ENCODE data around the gene FBXO48. TPM values are rescaled to one million over a fixed set of nuclear protein-coding genes. Genes with fewer than 3 reads are reported as not detected.

FBXO48 gene
- polyA plus RNA-seq, 1 of the 3 experiments (the other 2 are of a cell fraction), result 0.30 TPM

DNA sequence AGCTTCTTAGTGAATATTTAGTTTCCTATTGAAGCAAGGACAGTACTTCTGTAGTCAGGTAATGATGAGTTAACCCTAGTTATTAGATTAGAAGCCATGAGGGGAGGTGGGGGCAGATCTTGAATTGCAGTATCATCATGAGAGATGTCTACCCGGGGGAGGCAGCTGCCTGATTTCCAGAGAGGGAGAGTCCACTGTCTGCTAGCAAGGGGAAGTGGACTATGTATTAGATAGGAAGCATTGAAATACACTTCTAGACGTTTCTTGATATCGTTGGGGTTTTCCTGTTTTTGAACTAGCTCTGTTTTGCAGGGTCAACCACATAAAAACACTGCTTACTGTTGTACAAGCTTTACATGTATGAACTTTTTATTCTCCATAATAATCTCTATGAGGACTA is 39.1 kb upstream of the FBXO48 start:
- no peak for DNase-seq
- Histone ChIP-seq H3K27ac (ENCODE audit: low read depth in 2 of 2, low read length in 1 of 2) (no peak overlapping the region), H3K4me1 (ENCODE audit: control insufficient read depth in 1 of 2, insufficient read depth in 2 of 2, low read depth in 1 of 2, low read length in 1 of 2) (peaks cover 0 to 4% of the 10 kb centered on the region in 2 experiments; a peak in 2 of 4 replicates), H3K27me3 (ENCODE audit: insufficient read depth) (no peaks in the 10 kb centered on the region), H3F3A (replicated peaks; ENCODE audit: insufficient read depth) (no peaks in the 10 kb centered on the region), H4K20me1 (ENCODE audit: insufficient read depth) (no peaks in the 10 kb centered on the region), H3K9me2 (no peaks in the 10 kb centered on the region; the same call in 1 of the 2 replicates), H3K4me3 (ENCODE audit: low read depth in 2 of 2, low read length in 1 of 2) (no peak overlapping the region), H3K4me2 (no peak overlapping the region), H3K9me3 (no peaks in the 10 kb centered on the region), H3K79me2 (ENCODE audit: insufficient read depth) (no peaks in the 10 kb centered on the region), H2AFZ (ENCODE audit: low read depth) (no peak overlapping the region), H3K9ac (no peak overlapping the region), H3K36me3 (replicated peaks in 1 of 2; ENCODE audit: control insufficient read depth in 1 of 2, insufficient read depth in 2 of 2, low read length in 1 of 2) (peaks cover 0 to 5% of the 10 kb centered on the region in 2 experiments)
- POLR2A ChIA-PET, result interaction anchor here (0.5 kb wide), 1 partner anchor 702 kb away, joined by 3 read pairs; no protein-coding TSS in a partner anchor
- WGBS (ENCODE audit: low lambda C conversion rate), result 83% methylated on average over 3 of the region's 3 CpGs
- TF ChIP-seq, protein P1, sequence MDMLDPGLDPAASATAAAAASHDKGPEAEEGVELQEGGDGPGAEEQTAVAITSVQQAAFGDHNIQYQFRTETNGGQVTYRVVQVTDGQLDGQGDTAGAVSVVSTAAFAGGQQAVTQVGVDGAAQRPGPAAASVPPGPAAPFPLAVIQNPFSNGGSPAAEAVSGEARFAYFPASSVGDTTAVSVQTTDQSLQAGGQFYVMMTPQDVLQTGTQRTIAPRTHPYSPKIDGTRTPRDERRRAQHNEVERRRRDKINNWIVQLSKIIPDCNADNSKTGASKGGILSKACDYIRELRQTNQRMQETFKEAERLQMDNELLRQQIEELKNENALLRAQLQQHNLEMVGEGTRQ (IDR thresholded peaks at IDR 0.05; ENCODE audit: borderline replicate concordance, low read depth, low read length), result no peak
- no peak for TF ChIP-seq RAD21 (IDR thresholded peaks at IDR 0.05; ENCODE audit: low read length)
- TF ChIP-seq, protein P2, sequence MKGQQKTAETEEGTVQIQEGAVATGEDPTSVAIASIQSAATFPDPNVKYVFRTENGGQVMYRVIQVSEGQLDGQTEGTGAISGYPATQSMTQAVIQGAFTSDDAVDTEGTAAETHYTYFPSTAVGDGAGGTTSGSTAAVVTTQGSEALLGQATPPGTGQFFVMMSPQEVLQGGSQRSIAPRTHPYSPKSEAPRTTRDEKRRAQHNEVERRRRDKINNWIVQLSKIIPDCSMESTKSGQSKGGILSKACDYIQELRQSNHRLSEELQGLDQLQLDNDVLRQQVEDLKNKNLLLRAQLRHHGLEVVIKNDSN (IDR thresholded peaks at IDR 0.05; ENCODE audit: borderline replicate concordance, low read depth), result no peak
- TF ChIP-seq SIN3A (IDR thresholded peaks at IDR 0.05; ENCODE audit: borderline replicate concordance, low read depth, low read length), result no peak
- no peak for TF ChIP-seq MXI1 (IDR thresholded peaks at IDR 0.05; ENCODE audit: low read depth, low read length)
- no peak for TF ChIP-seq SMC3 (IDR thresholded peaks at IDR 0.05; ENCODE audit: low read depth, low read length)
- TF ChIP-seq TCF12 (IDR thresholded peaks at IDR 0.05), result no peak
- TF ChIP-seq, protein P3, sequence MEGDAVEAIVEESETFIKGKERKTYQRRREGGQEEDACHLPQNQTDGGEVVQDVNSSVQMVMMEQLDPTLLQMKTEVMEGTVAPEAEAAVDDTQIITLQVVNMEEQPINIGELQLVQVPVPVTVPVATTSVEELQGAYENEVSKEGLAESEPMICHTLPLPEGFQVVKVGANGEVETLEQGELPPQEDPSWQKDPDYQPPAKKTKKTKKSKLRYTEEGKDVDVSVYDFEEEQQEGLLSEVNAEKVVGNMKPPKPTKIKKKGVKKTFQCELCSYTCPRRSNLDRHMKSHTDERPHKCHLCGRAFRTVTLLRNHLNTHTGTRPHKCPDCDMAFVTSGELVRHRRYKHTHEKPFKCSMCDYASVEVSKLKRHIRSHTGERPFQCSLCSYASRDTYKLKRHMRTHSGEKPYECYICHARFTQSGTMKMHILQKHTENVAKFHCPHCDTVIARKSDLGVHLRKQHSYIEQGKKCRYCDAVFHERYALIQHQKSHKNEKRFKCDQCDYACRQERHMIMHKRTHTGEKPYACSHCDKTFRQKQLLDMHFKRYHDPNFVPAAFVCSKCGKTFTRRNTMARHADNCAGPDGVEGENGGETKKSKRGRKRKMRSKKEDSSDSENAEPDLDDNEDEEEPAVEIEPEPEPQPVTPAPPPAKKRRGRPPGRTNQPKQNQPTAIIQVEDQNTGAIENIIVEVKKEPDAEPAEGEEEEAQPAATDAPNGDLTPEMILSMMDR (IDR thresholded peaks at IDR 0.05), result no peak
- no peak for TF ChIP-seq TEAD4 (IDR thresholded peaks at IDR 0.05; ENCODE audit: borderline replicate concordance, insufficient read depth)
- no peak for TF ChIP-seq EZH2phosphoT487 (IDR thresholded peaks at IDR 0.05; ENCODE audit: borderline replicate concordance, low read depth)
- TF ChIP-seq GABPA (IDR thresholded peaks at IDR 0.05; ENCODE audit: low read depth), result no peak
- TF ChIP-seq FOSL2 (IDR thresholded peaks at IDR 0.05; ENCODE audit: borderline replicate concordance, low read depth), result no peak
- TF ChIP-seq RFX5 (IDR thresholded peaks at IDR 0.05; ENCODE audit: low read length), result no peak
- TF ChIP-seq, protein P4, sequence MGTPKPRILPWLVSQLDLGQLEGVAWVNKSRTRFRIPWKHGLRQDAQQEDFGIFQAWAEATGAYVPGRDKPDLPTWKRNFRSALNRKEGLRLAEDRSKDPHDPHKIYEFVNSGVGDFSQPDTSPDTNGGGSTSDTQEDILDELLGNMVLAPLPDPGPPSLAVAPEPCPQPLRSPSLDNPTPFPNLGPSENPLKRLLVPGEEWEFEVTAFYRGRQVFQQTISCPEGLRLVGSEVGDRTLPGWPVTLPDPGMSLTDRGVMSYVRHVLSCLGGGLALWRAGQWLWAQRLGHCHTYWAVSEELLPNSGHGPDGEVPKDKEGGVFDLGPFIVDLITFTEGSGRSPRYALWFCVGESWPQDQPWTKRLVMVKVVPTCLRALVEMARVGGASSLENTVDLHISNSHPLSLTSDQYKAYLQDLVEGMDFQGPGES (IDR thresholded peaks at IDR 0.05; ENCODE audit: low read depth, low read length), result no peak
- CTCF ChIA-PET, result interaction anchor here (0.7 to 9.2 kb wide), 5 partner anchors 19 to 88 kb away, joined by 3 to 58 read pairs (median 3); no protein-coding TSS in a partner anchor

Measured in SK-N-SH (cell line).